NCI-H2029 (cell line): ENCODE results near the gene GNLY.
"Not testable (repeated sequence)": the region's sequence is repeated elsewhere in the genome, so short reads cannot be mapped to it uniquely, and the experiment has no call there.

Source experiments
- DNase-seq: peaks from one replicate; lab custom pipeline; 2025; lab: John Stamatoyannopoulos, UW

GNLY gene

GRCh38 chr2:85694052-85695025 lies at the start of gene GNLY:
Gene GNLY (plus strand): TSS chr2:85694358. CDS start chr2:85694419, 61 bp downstream.
- no peak for DNase-seq

- no peak for DNase-seq
Measured at GRCh38 chr2:85644909-85645308, 49.2 kb upstream of the GNLY start.

- no peak for DNase-seq
Measured at GRCh38 chr2:85646166-85646565, 48.0 kb upstream of the GNLY start.

- no peak for DNase-seq
Measured at GRCh38 chr2:85647823-85648526, 46.2 kb upstream of the GNLY start.

GRCh38 chr2:85648619-85649018 lies 45.5 kb upstream of the GNLY start:
- DNase-seq, result no peak

GRCh38 chr2:85649201-85650190 lies 44.7 kb upstream of the GNLY start:
- no peak for DNase-seq

GRCh38 chr2:85650456-85650855 lies 43.7 kb upstream of the GNLY start:
- no peak for DNase-seq

- DNase-seq, result no peak
Measured at GRCh38 chr2:85651097-85651496, 43.1 kb upstream of the GNLY start.

- no peak for DNase-seq
Measured at GRCh38 chr2:85652056-85652455, 42.1 kb upstream of the GNLY start.

- DNase-seq, result no peak
Measured at GRCh38 chr2:85653996-85654395, 40.2 kb upstream of the GNLY start.

GRCh38 chr2:85655961-85656417 lies 38.2 kb upstream of the GNLY start:
- no peak for DNase-seq

- DNase-seq, result peak; percentile 17
Measured at GRCh38 chr2:85656468-85656867, 37.7 kb upstream of the GNLY start.

GRCh38 chr2:85657399-85657798 lies 36.8 kb upstream of the GNLY start:
- DNase-seq, result not testable (repeated sequence)

- no peak for DNase-seq
Measured at GRCh38 chr2:85659324-85659981, 34.7 kb upstream of the GNLY start.

- DNase-seq, result not testable (repeated sequence)
Measured at GRCh38 chr2:85660301-85660700, 33.9 kb upstream of the GNLY start.

GRCh38 chr2:85660725-85661124 lies 33.4 kb upstream of the GNLY start:
- DNase-seq, result no peak

- no peak for DNase-seq
Measured at GRCh38 chr2:85661139-85661858, 32.9 kb upstream of the GNLY start.

GRCh38 chr2:85662899-85663593 lies 31.1 kb upstream of the GNLY start:
- DNase-seq, result no peak

GRCh38 chr2:85663594-85664565 lies 30.3 kb upstream of the GNLY start:
- DNase-seq, result no peak
